ENCODE results near the gene ERC1. TPM values are rescaled to one million over a fixed set of nuclear protein-coding genes. Genes with fewer than 3 reads are reported as not detected.

Gene ERC1
- total and polyA plus RNA-seq, 4 donors = 7.4 to 78.2 (median 39.8) TPM

DNA sequence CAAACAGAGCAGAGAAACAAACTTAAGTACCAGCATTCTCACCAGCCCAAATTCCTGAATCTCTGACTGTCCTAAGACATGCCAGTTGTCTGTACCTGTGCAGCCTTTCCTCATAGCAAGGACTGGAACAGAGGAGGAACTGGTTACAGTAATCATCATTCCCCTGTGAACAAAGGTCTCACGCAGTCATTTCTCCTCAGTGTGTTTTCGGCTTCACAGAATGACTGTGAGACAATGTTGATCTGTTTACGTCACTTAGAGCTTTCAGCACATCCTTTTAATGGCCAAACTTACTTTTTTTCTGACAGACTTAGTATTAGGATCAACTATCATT is 434.3 kb downstream of the ERC1 start:
- Histone ChIP-seq H3K4me3 (no peak overlapping the region), H3K27me3 (ENCODE audit: control insufficient read depth in 3 of 3, insufficient read depth in 3 of 3, low read length in 2 of 3) (no peaks in the 10 kb centered on the region), H3K9ac (ENCODE audit: insufficient read depth in 1 of 2, low read length in 2 of 2) (no peak overlapping the region), H3K36me3 (ENCODE audit: control insufficient read depth in 4 of 4, insufficient read depth in 4 of 4, low read length in 4 of 4) (peaks cover 0 to 6% (median 2%) of the 10 kb centered on the region in 4 donors), H3K9me3 (ENCODE audit: control insufficient read depth in 4 of 4, insufficient read depth in 3 of 4, low read length in 3 of 4) (peaks cover 0 to 6% (median 5%) of the 10 kb centered on the region in 4 donors), H3K27ac (ENCODE audit: low read depth in 1 of 2, low read length in 1 of 2) (no peak overlapping the region), H3K4me1 (ENCODE audit: control insufficient read depth in 5 of 5, insufficient read depth in 5 of 5, low read length in 5 of 5) (peaks cover 0 to 26% (median 9%) of the 10 kb centered on the region in 5 donors)
- no peak for ATAC-seq (ENCODE audit: insufficient read depth, low FRiP score)
- DNase-seq = no peak
- TF ChIP-seq, protein P1, sequence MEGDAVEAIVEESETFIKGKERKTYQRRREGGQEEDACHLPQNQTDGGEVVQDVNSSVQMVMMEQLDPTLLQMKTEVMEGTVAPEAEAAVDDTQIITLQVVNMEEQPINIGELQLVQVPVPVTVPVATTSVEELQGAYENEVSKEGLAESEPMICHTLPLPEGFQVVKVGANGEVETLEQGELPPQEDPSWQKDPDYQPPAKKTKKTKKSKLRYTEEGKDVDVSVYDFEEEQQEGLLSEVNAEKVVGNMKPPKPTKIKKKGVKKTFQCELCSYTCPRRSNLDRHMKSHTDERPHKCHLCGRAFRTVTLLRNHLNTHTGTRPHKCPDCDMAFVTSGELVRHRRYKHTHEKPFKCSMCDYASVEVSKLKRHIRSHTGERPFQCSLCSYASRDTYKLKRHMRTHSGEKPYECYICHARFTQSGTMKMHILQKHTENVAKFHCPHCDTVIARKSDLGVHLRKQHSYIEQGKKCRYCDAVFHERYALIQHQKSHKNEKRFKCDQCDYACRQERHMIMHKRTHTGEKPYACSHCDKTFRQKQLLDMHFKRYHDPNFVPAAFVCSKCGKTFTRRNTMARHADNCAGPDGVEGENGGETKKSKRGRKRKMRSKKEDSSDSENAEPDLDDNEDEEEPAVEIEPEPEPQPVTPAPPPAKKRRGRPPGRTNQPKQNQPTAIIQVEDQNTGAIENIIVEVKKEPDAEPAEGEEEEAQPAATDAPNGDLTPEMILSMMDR (IDR thresholded peaks at IDR 0.05; ENCODE audit: control extremely low read depth, extremely low read depth) = no peak
- WGBS, 2 donors = 86 to 92% methylated on average over 3 of the region's 3 CpGs

DNA sequence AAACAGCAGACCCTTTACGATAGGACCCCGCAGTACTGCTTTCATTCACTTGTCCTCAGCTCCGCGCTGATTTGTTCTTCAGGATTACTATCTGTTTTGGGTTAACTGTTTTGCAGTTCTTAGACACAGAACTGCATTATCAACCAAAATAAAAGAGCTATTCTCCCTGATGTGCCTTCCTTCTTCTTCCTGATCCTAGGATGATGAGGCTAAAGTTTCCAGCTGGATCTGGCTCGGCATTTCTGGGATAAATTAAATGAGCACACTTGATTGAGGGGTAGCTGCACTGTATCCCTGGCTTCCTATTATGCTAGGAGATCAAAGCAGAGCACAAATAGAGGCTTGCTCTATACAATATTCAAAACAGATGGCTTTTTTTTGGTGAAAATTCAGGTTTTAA is 437.6 kb downstream of the ERC1 start:
- Histone ChIP-seq H3K9ac (ENCODE audit: insufficient read depth in 1 of 2, low read length in 2 of 2) (no peak overlapping the region), H3K9me3 (ENCODE audit: control insufficient read depth in 4 of 4, insufficient read depth in 3 of 4, low read length in 3 of 4) (no peaks in the 10 kb centered on the region), H3K4me3 (no peak overlapping the region), H3K36me3 (ENCODE audit: control insufficient read depth in 4 of 4, insufficient read depth in 4 of 4, low read length in 4 of 4) (peaks cover 0 to 6% (median 0%) of the 10 kb centered on the region in 4 donors), H3K27ac (ENCODE audit: low read depth in 1 of 2, low read length in 1 of 2) (no peak overlapping the region), H3K27me3 (ENCODE audit: control insufficient read depth in 3 of 3, insufficient read depth in 3 of 3, low read length in 2 of 3) (no peaks in the 10 kb centered on the region), H3K4me1 (ENCODE audit: control insufficient read depth in 5 of 5, insufficient read depth in 5 of 5, low read length in 5 of 5) (peaks cover 0 to 26% (median 9%) of the 10 kb centered on the region in 5 donors)
- DNase-seq = no peak
- ATAC-seq (ENCODE audit: insufficient read depth, low FRiP score) = no peak
- 97 to 99% methylated on average over 5 of the region's 5 CpGs for WGBS, 2 donors
- TF ChIP-seq, protein P1 (IDR thresholded peaks at IDR 0.05; ENCODE audit: control extremely low read depth, extremely low read depth) = no peak

DNA sequence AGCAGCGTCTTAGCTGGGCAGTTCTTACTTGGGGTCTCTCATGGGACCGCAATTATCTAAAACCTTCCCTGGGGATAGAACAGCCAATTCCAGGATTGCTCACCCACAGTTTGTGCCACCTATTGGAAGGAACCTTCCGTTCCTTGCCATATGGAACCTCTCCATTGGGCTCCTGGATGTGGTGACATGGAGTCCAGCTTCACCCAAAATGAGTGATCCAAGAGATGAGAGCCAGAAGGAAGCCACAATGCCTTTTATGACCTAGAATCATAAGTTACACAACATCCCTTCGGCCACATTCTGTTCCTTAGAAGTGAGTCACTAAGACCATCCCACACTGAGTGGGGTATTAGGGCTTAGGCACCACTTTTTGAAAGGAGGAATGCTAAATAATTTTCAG is 439.0 kb downstream of the ERC1 start:
- TF ChIP-seq, protein P1 (IDR thresholded peaks at IDR 0.05; ENCODE audit: control extremely low read depth, extremely low read depth) = no peak
- whole genome bisulfite sequencing, 2 donors = 84 to 87% methylated on average over 4 of the region's 4 CpGs
- no peak for ATAC-seq (ENCODE audit: insufficient read depth, low FRiP score)

More for the DNA sequence above, 439.0 kb downstream of the ERC1 start:
- H3K4me3 ChIP-seq = no peak overlapping the region
- peak in 1 of 3 donors; percentile 22 for DNase-seq
- H3K4me1 ChIP-seq (ENCODE audit: control insufficient read depth in 5 of 5, insufficient read depth in 5 of 5, low read length in 5 of 5) = peaks cover under 1 to 19% (median 4%) of the 10 kb centered on the region in 5 donors
- no peak overlapping the region for H3K27ac ChIP-seq (ENCODE audit: low read depth in 1 of 2, low read length in 1 of 2)
- no peaks in the 10 kb centered on the region for H3K27me3 ChIP-seq (ENCODE audit: control insufficient read depth in 3 of 3, insufficient read depth in 3 of 3, low read length in 2 of 3)
- peaks cover 0 to 6% (median 0%) of the 10 kb centered on the region in 4 donors for H3K36me3 ChIP-seq (ENCODE audit: control insufficient read depth in 4 of 4, insufficient read depth in 4 of 4, low read length in 4 of 4)
- no peaks in the 10 kb centered on the region for H3K9me3 ChIP-seq (ENCODE audit: control insufficient read depth in 4 of 4, insufficient read depth in 3 of 4, low read length in 3 of 4)
- H3K9ac ChIP-seq (ENCODE audit: insufficient read depth in 1 of 2, low read length in 2 of 2) = no peak overlapping the region

Data from lung (tissue), 12 donors.